ENCODE measurements around the gene ATP7B.

DNA sequence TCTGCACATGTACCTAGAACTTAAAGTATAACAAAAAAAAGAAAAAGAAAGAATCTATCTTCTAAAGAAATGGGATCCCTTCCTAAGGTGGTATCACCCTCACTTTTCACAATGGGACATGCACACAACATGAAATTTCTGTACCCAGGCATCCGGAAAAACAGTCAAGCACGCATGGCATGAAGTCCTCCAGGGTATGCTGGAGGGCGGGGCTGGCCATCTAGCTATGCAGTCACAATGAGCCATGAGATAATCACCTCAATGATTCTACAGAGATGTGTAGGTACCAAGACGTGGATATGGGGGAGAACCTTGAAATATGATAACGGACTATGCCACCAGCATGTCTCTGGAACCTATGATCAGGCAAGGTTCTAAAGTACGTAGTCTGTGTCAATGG is 79.6 kb downstream of the ATP7B start:
- TF ChIP-seq, protein P1, sequence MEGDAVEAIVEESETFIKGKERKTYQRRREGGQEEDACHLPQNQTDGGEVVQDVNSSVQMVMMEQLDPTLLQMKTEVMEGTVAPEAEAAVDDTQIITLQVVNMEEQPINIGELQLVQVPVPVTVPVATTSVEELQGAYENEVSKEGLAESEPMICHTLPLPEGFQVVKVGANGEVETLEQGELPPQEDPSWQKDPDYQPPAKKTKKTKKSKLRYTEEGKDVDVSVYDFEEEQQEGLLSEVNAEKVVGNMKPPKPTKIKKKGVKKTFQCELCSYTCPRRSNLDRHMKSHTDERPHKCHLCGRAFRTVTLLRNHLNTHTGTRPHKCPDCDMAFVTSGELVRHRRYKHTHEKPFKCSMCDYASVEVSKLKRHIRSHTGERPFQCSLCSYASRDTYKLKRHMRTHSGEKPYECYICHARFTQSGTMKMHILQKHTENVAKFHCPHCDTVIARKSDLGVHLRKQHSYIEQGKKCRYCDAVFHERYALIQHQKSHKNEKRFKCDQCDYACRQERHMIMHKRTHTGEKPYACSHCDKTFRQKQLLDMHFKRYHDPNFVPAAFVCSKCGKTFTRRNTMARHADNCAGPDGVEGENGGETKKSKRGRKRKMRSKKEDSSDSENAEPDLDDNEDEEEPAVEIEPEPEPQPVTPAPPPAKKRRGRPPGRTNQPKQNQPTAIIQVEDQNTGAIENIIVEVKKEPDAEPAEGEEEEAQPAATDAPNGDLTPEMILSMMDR (IDR thresholded peaks at IDR 0.05; ENCODE audit: low read depth, low read length) = no peak
- TF ChIP-seq, protein P2, sequence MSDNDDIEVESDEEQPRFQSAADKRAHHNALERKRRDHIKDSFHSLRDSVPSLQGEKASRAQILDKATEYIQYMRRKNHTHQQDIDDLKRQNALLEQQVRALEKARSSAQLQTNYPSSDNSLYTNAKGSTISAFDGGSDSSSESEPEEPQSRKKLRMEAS (IDR thresholded peaks at IDR 0.05; ENCODE audit: low read depth, low read length) = no peak
- TF ChIP-seq POLR2A (IDR thresholded peaks at IDR 0.05; ENCODE audit: extremely low read depth, insufficient read length) = no peak
